Colon (tissue), 2 donors: ENCODE measurements around the gene GGCX.
"Not testable (repeated sequence)": the region's sequence is repeated elsewhere in the genome, so short reads cannot be mapped to it uniquely, and the experiment has no call there.

Experiments
- FAIRE-seq: peaks from 2 replicates; lab custom pipeline; 2012; peaks lifted over from hg19 to GRCh38; lab: Jason Lieb, UNC
- donor health status: control.
- donor health status: control.

The GGCX gene

DNA sequence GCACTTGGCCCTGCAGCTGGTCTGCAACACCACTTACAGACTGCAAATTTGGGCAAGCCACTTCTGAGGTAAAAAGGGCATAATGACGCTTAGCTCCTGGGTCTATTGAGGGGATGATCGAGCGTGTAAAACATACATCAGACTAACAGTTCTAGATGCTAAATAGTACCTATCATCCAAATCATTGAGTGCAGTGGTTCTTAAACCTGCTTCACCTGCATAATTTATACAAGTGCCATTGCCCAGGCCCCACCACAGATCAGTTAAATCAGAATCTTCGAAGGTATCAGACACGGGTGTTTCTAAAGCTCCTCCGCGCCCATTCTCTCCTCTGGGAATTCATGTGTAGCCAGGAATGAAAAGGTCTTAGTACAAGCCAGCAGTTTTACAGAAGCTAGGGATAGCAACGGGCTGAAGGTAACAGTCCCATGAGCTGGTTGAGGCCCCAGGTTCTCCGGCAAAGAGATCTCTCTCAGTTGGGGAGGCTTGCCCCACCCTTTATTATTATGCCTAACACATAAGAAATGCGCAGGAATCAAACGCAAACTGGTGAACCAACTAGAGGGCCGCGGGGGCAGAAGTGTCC lies 33.5 kb upstream of the GGCX start:
- FAIRE-seq: no peak

GRCh38 chr2:85593023-85593422 lies 31.7 kb upstream of the GGCX start:
- FAIRE-seq: no peak

- not testable (repeated sequence) for FAIRE-seq
Measured at GRCh38 chr2:85592299-85592698, 31.0 kb upstream of the GGCX start.

DNA sequence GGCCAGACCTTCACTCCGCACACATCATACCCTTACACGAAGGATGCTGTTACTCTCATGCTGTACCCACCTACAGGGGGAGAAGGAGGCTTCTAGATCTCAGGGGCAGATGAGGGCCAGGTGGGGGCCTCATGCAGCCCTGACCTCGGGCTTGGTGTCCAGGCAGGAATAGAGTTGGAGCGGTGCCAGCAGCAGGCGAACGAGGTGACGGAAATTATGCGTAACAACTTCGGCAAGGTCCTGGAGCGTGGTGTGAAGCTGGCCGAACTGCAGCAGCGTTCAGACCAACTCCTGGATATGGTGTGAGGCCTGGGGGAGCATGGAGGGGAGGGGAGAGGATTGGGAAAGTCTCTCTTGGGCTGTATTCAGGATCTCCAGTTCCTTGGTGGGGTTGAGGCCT lies 30.3 kb upstream of the GGCX start:
- FAIRE-seq: no peak

- no peak for FAIRE-seq
Measured at GRCh38 chr2:85590950-85591349, 29.7 kb upstream of the GGCX start.

GRCh38 chr2:85589982-85590791 lies 28.9 kb upstream of the GGCX start:
- FAIRE-seq: no peak

DNA sequence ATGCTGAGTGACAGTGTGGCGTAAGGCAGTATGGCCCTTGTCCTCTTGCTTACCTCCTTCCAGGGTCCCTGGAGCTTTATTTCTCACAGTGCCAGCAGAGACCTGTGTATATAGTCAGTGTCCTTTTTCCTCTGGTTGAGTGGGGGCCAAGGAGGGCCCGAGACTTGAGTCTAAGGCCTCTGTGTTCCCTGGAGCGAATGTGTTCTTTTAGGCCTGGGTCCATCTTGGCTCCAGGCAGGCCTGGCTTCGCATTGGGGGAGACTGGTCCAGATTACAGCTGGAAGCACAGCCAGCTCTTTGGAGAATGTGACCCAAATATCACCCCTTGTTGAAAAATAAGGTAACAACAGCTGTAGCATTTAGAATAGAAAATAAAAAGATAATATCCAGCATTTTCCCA lies 27.9 kb upstream of the GGCX start:
- no peak for FAIRE-seq

DNA sequence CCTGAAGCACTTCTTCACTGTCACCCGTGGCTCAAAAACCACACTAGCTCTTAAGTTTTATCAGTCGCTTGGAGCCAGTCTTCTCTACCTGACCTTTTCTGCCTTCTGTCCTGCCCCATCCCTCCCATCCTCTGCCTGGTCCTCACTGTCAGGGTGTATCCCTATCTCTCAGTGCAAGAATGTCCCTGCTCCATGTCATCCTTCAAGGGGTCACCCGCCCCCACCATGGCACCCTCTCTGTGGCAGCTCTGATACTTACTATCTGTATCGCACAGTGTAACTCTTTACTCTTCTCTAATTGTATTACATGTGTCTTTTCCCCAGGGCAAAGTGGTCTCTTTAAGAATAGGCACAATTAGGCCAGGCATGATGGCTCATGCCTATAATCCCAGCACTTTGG lies 27.4 kb upstream of the GGCX start:
- no peak for FAIRE-seq

GRCh38 chr2:85588236-85588635 lies 26.9 kb upstream of the GGCX start:
- FAIRE-seq: no peak

- FAIRE-seq: no peak
Measured at GRCh38 chr2:85585781-85586105, 24.4 kb upstream of the GGCX start.

DNA sequence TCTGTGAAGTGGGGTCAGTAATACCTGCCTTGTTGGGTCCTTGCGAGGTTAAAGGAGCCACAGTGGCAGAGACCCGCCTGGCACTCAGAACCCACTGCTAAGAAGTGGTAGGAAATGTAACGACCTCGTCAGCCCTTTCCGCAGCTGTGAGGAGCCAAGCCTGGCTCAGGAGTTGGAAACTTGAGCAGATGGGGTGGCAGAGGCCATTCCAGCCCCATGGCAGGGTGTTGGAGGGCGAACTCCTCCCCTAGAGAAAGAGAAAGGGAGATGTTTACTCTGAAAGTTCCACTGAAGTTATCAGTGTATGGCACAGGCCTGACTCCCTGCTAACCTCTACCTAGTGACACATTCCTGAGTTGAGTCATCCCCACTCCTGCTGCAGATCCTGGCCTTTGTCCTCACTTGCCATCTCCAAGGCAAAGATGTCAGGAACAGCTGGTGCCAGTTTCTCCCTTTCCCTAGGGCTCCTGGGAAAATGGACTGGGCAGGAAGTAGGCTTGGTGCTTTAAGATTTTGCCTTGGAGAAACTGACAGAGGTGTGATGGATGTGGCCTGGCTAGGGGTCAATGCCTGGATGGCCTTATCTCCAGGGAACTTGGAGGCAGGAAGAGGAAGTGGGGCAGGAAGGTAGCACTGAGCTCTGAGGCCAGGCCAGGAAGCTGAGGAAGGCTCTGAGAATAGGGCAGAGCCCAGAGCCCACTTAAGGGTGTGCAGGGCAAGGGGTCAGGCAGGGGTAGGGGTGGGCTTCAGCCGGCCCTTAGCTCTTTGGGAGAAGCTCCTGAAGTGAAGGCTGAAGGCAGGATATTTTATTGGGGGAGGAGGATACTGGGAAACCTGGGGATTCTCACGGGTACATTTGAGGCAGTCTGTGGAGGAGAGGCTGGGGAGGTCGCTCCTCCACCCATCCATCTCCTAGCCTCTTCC lies 23.8 kb upstream of the GGCX start:
- FAIRE-seq: no peak

GRCh38 chr2:85584354-85584856 lies 23.1 kb upstream of the GGCX start, which contains the start of gene VAMP5:
TSS of gene VAMP5 (plus strand) at chr2:85584431. CDS start at chr2:85584491, 60 bp downstream.
- FAIRE-seq: no peak

DNA sequence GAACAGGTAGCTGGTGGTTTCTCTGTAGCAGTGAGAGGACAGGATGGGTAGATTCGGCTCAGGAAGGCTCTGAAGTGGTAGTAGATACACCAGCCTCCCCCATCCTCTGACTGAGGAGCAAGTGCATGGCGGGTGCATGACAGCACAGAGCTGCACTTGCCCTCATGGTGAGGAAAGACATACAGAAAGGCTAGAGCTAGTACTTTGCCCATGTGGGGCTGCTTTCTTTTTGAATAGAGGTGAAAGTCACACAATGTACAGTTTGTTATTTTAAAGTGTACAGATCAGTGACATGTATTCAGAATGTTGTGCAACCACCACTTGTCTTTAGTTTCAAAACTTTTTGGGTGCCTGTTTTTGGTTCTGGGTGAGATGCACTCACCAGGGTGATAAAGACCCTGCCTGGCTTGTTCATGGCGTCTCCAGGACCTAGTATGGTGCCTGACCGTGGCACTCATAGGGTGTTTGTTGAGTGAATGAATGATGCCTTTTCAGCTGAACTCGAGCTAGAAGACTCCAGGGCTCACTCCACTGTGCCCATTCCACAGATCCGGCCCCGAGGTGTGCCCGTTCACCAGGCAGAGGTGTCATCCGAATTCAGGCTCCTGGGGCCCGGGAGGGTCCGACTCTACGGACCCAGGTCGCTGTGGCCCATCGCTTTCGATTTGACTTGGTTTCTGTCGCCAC lies 22.5 kb upstream of the GGCX start:
- FAIRE-seq: no peak

DNA sequence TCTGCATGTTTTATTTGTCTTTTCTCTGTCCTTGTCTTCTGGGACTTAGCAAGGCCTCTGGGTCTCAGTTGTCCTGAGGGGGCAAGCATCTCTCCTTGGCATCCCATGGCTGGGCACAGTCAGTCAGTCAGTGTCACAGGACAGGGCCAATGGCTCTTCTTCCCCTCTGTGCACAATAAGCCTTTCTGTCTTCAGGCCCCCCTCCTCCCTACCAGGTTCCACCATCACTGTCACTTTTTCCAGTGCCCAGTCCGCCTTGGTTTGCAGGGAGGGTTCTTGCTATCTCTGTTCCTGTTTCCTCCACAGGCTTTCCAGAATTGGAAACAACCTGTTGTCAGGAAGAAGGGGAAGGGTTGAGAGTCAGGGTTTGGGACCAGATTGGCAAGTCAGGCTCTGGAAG lies 21.2 kb upstream of the GGCX start:
- no peak for FAIRE-seq

DNA sequence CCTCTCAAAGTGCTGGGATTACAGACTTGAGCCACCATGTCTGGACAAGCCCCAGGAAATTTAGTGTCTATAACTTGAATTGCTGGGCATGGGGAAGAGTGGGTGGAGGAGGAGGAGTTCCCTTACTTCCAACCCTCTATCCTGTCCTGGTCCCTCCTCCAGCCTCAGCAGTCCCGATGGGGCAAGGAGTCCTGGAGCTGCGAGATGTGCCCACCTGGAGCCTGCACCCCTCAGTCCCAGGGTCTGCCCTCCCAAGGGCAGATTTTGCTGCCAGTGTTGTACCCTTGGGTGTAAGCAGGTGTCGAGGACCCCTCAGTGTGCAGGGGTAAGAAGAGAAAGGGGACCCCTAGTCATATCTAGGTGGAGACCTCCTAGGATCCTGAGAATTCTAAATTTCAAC lies 18.9 kb upstream of the GGCX start:
- FAIRE-seq: no peak

DNA sequence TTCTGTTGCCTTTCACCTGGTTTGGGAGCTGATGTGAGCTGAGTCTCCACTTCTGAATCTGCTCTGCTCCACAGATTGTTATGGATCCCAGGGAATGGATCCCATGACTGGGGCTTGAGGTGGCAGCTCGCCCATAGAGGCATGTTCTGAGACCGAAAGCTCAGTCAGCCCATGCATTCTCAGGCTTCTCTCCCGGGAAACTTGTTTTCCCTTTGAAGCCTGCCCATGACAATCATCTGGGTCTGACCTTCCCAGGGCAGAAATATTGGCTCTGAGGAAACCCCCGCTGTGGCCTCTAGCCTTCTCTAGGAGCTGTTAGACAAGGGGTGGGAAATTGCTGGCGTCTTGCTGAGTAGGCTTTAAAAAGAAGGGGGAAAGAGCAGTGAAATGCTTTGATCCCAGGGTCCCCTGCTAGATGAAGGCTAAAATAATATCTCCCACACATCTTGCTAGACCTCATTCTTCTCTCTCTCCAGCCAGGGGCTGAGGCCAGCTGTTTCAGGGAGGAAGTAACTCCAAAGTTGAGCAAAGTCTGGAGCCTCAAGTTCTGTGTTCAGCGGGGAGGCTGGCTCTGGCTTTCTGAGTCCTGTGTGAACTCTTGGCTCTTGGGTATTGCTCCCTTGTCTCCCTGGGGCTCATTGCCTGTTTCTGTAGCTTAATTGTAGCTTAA lies 18.1 kb upstream of the GGCX start:
- no peak for FAIRE-seq

DNA sequence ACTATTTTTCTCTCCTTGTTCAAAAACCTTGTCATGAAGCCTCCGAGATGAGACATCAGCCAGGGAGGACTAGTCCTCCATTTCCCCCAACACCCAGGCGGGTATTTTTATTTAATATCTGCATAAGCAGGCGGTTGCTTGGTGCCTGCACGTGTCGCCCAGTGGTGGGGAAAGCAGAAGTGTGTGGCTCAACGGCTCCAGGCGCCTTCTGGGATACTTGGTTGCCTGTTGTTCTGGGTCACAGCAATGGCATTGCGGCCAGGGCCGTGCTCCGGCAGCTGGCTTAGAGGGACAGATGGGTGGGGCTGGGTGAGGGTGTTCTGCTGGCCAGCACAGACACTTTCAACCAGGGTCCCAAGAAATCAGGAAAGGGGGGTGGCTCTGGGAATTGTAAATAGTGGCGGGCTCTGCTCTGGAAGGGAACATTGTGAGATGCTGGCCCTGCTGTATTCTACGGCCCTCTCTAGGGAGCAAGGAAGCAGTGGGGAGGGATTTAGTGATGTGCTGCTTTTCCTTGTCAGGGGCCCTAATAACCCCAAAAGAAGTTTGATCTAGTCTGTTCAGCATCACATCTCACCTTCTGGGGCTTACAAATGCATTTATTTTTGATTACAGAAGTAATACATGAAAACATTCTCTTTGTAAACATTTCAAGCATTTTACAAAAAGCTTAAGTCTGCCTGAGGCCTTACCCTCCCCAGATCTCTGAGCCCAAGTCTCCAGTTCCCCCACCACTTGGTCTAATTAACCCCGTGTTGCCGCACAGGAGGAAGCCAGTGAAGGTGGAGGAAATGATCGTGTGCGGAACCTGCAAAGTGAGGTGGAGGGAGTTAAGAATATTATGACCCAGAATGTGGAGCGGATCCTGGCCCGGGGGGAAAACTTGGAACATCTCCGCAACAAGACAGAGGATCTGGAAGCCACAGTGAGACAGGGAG lies 17.2 kb upstream of the GGCX start:
- FAIRE-seq: no peak

- FAIRE-seq: no peak
Measured at GRCh38 chr2:85577386-85578242, 16.3 kb upstream of the GGCX start, which contains the start of gene VAMP8. TSS of gene VAMP8 (plus strand) at chr2:85577586. CDS start at chr2:85577647, 61 bp downstream.

GRCh38 chr2:85577063-85577385 lies 15.7 kb upstream of the GGCX start:
- no peak for FAIRE-seq

- no peak for FAIRE-seq
Measured at GRCh38 chr2:85575739-85576138, 14.4 kb upstream of the GGCX start.
